Psoas muscle (tissue), 8 donors: ENCODE measurements around the gene PRKD3. TPM values are rescaled to one million over a fixed set of nuclear protein-coding genes. Genes with fewer than 3 reads are reported as not detected.

Source experiments
- ATAC-seq, 4 donors: fragments of 200-7000 bp; cut with Tn5 transposase; one replicate each; pipeline ENCODE4 v1.9.1; 2020; ENCODE audit warnings: moderate library complexity in 3 of 4, mild to moderate bottlenecking in 2 of 4
- DNase-seq, 2 donors: peaks; one replicate each; pipeline ENCODE4 v3.0.0-alpha.2; 2020
- H3K27ac ChIP-seq: fragments of 200-600 bp; one replicate; pipeline ENCODE4 v1.8.0; 2022
- H3K27me3 ChIP-seq, 3 donors: fragments of 200-600 bp in 1 of 3; one replicate each; pipeline versions ENCODE4 v1.6.1 to v1.8.0; 2013 to 2022; ENCODE audit warnings: low read length in 2 of 3, mild to moderate bottlenecking in 2 of 3, moderate library complexity in 1 of 3; ENCODE audit not compliant: insufficient read depth in 3 of 3
- H3K36me3 ChIP-seq, 2 donors: fragments of 200-600 bp in 1 of 2; one replicate each; pipeline versions ENCODE4 v1.6.1 to v1.8.0; 2013 to 2022; ENCODE audit warnings: low read depth in 1 of 2, mild to moderate bottlenecking in 1 of 2, moderate library complexity in 1 of 2; ENCODE audit not compliant: insufficient read depth in 1 of 2
- H3K4me1 ChIP-seq: fragments of 200-600 bp; one replicate; pipeline ENCODE4 v1.8.0; 2022
- H3K4me3 ChIP-seq: fragments of 200-600 bp; one replicate; pipeline ENCODE4 v1.8.0; 2022; ENCODE audit warnings: mild to moderate bottlenecking
- H3K9me3 ChIP-seq: fragments of 200-600 bp; one replicate; pipeline ENCODE4 v1.8.0; 2022
- WGBS, 3 donors: extraction: QIAGEN DNeasy Blood & Tissue Kit; methylation state at CpG; one replicate each; pipeline versions ENCODE4 v1.1.6 to v1.1.7; 2013; 5-methylcytosine and 5-hydroxymethylcytosine counted together
- intact Hi-C, 2 donors: fragments of 100-400 bp; cut with DNase I; formaldehyde crosslinking; loops; one replicate each; pipeline versions ENCODE4 v1.11.0 to v1.14.2; 2022
- polyA plus RNA-seq, 3 donors: library from polyadenylated mRNA; stranded (reverse); fragments of 200-250 nt; gene quantifications; one replicate each; pipeline ENCODE4 v1.2.3, GENCODE V29; 2013
- total RNA-seq, 4 donors: library from RNA; stranded (reverse); fragmentation: NEBNext Ultra II Directional in 2 of 4; extraction: Animal tissue kit (Norgen Biotek cat#: 25700) in 2 of 4; gene quantifications; one replicate each; pipeline versions ENCODE4 v1.2.1 to v1.2.4, GENCODE V29; 2021 to 2023
- TF ChIP-seq, protein P1 (sequence below): fragments of 200-600 bp; IDR thresholded peaks from one replicate; pipeline ENCODE4 v1.8.0; 2022; ENCODE audit warnings: antibody characterized with exemption
- donor health status: healthy with polysubstance abuse.
- donor health status: DM: no; HTN: no; CAD: no; lungs with moderate emphysema.
- donor health status: Bipolar disorder and iron deficiency.
- donor health status: healthy.
- donor health status: DM: yes; HTN: yes; CAD: no.
- donor health status: DM: no; HTN: no; CAD: no.
- donor health status: DM: no; HTN: no; CAD: no.
- donor health status: DM: yes; HTN: yes; CAD: no.

PRKD3 gene
- total and polyA plus RNA-seq, 7 donors, result 5.5 to 21.4 (median 17.1) TPM

DNA sequence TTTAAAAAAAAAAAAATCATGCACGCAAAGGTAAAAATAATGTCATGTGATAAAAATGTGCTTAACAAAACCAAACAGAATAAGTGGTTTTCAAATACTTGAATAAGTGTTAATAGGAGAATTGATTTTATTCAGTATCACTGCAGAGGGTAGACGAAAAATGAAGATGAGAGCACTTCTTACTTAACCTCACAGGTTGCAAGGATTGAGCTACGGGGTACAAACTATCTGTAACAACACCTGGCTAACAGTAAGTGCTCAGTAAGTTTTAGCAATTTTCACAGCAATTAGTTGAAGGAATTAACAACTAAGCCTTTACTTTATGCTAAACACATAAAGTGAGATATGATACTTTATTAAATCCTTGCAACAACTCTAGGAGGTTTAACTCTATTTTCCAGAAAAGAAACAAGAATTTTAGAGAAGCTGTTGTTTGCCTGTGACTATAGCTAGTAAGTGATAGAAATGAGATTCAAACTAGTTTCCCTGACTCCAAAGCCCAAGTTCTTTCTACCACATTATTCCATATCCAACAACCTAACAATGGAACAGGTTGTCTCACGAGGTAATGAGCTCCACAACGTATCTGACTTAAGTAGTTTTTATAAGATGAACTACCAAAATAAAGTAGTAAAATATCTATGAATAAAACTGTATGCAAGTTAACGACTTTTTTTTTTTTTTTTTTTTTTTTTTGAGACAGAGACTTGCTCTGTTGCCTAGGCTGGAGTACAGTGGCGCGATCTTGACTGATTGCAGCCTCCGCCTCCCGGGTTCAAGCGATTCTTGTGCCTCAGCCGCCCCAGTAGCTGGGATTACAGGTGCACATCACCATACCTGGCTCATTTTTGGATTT lies 4.7 kb downstream of the PRKD3 start:
- intact Hi-C loops, result no loop called here
- 88 to 95% (median 91%) methylated on average over 12 of the region's 12 CpGs for WGBS, 3 donors
- TF ChIP-seq, protein P1, sequence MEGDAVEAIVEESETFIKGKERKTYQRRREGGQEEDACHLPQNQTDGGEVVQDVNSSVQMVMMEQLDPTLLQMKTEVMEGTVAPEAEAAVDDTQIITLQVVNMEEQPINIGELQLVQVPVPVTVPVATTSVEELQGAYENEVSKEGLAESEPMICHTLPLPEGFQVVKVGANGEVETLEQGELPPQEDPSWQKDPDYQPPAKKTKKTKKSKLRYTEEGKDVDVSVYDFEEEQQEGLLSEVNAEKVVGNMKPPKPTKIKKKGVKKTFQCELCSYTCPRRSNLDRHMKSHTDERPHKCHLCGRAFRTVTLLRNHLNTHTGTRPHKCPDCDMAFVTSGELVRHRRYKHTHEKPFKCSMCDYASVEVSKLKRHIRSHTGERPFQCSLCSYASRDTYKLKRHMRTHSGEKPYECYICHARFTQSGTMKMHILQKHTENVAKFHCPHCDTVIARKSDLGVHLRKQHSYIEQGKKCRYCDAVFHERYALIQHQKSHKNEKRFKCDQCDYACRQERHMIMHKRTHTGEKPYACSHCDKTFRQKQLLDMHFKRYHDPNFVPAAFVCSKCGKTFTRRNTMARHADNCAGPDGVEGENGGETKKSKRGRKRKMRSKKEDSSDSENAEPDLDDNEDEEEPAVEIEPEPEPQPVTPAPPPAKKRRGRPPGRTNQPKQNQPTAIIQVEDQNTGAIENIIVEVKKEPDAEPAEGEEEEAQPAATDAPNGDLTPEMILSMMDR, result no peak
- Histone ChIP-seq H3K4me3 (no peak overlapping the region), H3K9me3 (no peaks in the 10 kb centered on the region), H3K27me3 (no peaks in the 10 kb centered on the region), H3K27ac (no peak overlapping the region), H3K4me1 (peaks cover 52% of the 10 kb centered on the region), H3K36me3 (no peaks in the 10 kb centered on the region)
- DNase-seq (no peak), ATAC-seq (no peak)

DNA sequence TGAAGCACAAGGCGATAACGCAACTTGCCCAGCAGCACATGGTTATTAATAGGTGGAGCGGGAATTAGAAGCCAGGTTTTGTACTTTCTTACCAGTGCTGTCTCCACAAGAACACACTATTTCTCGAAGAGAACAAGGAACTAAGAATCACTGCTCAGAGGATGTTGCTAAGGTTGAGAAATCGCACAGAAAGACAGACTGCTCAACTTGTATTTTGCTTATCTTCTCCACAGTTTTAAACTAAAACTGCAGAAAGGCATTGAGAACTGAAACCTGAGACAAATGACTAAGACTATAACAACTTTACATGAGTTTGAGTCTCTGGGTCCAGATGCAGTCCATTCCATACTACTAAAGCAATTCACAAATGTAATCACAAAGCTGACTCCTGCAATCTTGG lies 6.2 kb downstream of the PRKD3 start:
- H3K27ac ChIP-seq, result peak overlapping the region; percentile 34
- peak overlapping the region; percentile 8 for H3K4me3 ChIP-seq
- H3K9me3 ChIP-seq, result no peaks in the 10 kb centered on the region
- 35 to 72% (median 46%) methylated on average over 5 of the region's 5 CpGs for WGBS, 3 donors
- TF ChIP-seq, protein P1, result no peak
- DNase-seq (no peak), ATAC-seq (peak in 2 of 4 donors; percentile 61 to 66)
- no peaks in the 10 kb centered on the region for H3K27me3 ChIP-seq
- H3K4me1 ChIP-seq, result peaks cover 63% of the 10 kb centered on the region
- intact Hi-C loops, result no loop called here
- H3K36me3 ChIP-seq, result no peaks in the 10 kb centered on the region

DNA sequence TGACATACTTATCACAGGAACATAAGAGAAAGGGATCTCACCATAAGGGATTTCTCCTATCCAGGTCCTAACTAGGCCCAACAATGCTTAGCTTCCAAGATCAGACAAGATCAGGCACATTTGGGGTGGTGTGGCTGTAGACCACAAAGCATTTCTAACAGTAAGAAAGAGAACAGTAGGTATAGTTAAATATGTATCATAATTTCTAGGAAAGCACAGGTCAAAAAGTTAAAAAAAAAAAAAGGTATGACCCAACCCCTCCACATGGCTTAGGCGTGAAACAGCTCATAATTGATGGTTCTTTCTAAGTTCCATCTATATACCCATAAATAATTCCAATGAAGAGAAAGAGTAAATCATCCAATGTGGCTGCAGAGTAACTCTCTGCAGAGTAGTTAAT lies 6.9 kb downstream of the PRKD3 start:
- TF ChIP-seq, protein P1, result no peak
- ATAC-seq (no peak), DNase-seq (no peak)
- WGBS, 3 donors, result 89 to 97% (median 94%) methylated on average over 1 of the region's 1 CpG
- intact Hi-C loops, result no loop called here
- H3K4me1 ChIP-seq, result peaks cover 68% of the 10 kb centered on the region
- no peaks in the 10 kb centered on the region for H3K27me3 ChIP-seq
- H3K36me3 ChIP-seq, result no peaks in the 10 kb centered on the region
- H3K4me3 ChIP-seq, result peak overlapping the region; percentile 8
- no peak overlapping the region for H3K27ac ChIP-seq
- no peaks in the 10 kb centered on the region for H3K9me3 ChIP-seq

DNA sequence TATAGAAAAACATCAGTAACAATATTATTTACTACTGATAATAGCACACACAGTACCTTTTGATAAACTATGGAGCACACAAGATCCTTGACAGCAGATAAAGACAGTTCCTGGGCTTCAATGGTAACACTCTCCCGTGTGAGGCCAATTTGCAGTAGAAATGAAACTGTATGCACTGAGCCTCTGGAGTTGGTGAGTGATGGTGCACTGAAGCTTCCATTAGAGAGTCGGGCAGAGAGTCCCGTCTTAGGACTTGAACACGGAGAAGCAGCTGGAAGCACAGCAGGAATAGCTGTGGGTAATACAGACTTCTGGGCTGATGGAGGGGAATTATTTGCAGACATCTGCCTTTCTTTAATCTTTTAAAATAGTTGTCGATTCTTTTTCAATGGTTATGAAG lies 8.5 kb downstream of the PRKD3 start:
- Histone ChIP-seq H3K4me1 (peaks cover 57% of the 10 kb centered on the region), H3K27me3 (no peaks in the 10 kb centered on the region), H3K9me3 (no peaks in the 10 kb centered on the region), H3K27ac (no peak overlapping the region), H3K36me3 (no peaks in the 10 kb centered on the region), H3K4me3 (no peak overlapping the region)
- intact Hi-C loops, result no loop called here
- TF ChIP-seq, protein P1, result no peak
- no peak for ATAC-seq
- no peak for DNase-seq
- 92% methylated on average over 5 of the region's 5 CpGs for WGBS, 3 donors

DNA sequence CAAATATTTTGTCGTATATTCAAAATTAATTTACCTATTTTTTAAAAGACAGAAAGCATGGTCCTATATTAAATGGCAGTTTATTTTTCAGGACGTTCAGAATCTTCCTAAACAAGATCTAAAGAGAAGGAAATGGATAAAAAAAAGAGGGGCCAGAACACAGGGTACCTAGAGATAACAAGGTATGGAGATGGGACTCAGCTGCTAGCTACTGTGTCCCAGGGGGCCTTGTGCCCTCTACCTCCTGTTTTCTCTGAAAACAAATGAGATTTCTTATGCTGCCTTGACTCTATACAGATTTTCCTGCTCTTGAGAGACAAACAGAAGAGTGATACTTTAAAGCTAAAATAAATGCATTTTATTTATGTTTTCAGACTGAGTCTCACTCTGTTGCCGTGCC lies 9.3 kb downstream of the PRKD3 start:
- ATAC-seq, result no peak
- no peak for DNase-seq
- no peaks in the 10 kb centered on the region for H3K9me3 ChIP-seq
- H3K4me1 ChIP-seq, result peaks cover 53% of the 10 kb centered on the region
- TF ChIP-seq, protein P1, result no peak
- 87 to 94% (median 88%) methylated on average over 3 of the region's 3 CpGs for WGBS, 3 donors
- H3K27me3 ChIP-seq, result no peaks in the 10 kb centered on the region
- no peak overlapping the region for H3K4me3 ChIP-seq
- intact Hi-C loops, result no loop called here
- no peak overlapping the region for H3K27ac ChIP-seq
- H3K36me3 ChIP-seq, result no peaks in the 10 kb centered on the region
